Subcutaneous abdominal adipose tissue (tissue), 5 donors: Measurements from ENCODE around the gene GCK.

Experiments used
- H3K27ac ChIP-seq: one replicate; pipeline ENCODE4 v1.7.0; 2013; ENCODE audit warnings: low read depth, mild to moderate bottlenecking, inconsistent platforms, low read length, moderate library complexity
- H3K27me3 ChIP-seq, 5 donors: one replicate each; pipeline ENCODE4 v1.7.0; 2013; ENCODE audit warnings: low read length in 5 of 5, inconsistent platforms in 1 of 5; ENCODE audit not compliant: control insufficient read depth in 5 of 5, insufficient read depth in 4 of 5
- H3K36me3 ChIP-seq, 5 donors: one replicate each; pipeline ENCODE4 v1.7.0; 2013; ENCODE audit warnings: low read length in 5 of 5; ENCODE audit not compliant: control insufficient read depth in 5 of 5, insufficient read depth in 5 of 5
- H3K4me1 ChIP-seq, 5 donors: one replicate each; pipeline ENCODE4 v1.7.0; 2013; ENCODE audit warnings: low read length in 5 of 5, mild to moderate bottlenecking in 3 of 5, moderate library complexity in 1 of 5; ENCODE audit not compliant: control insufficient read depth in 5 of 5, insufficient read depth in 5 of 5
- H3K4me3 ChIP-seq, 5 donors: one replicate each; pipeline ENCODE4 v1.7.0; 2013; ENCODE audit warnings: low read length in 5 of 5, low read depth in 1 of 5
- H3K9ac ChIP-seq, 5 donors: one replicate each; pipeline ENCODE4 v1.7.0; 2013; ENCODE audit warnings: low read length in 5 of 5, mild to moderate bottlenecking in 4 of 5, moderate library complexity in 3 of 5
- H3K9me3 ChIP-seq, 5 donors: one replicate each; pipeline ENCODE4 v1.7.0; 2013; ENCODE audit warnings: low read length in 5 of 5; ENCODE audit not compliant: control insufficient read depth in 5 of 5
- donor health status: healthy.
- donor health status: healthy.
- donor health status: healthy.
- donor health status: healthy.
- donor health status: healthy.

The GCK gene

DNA sequence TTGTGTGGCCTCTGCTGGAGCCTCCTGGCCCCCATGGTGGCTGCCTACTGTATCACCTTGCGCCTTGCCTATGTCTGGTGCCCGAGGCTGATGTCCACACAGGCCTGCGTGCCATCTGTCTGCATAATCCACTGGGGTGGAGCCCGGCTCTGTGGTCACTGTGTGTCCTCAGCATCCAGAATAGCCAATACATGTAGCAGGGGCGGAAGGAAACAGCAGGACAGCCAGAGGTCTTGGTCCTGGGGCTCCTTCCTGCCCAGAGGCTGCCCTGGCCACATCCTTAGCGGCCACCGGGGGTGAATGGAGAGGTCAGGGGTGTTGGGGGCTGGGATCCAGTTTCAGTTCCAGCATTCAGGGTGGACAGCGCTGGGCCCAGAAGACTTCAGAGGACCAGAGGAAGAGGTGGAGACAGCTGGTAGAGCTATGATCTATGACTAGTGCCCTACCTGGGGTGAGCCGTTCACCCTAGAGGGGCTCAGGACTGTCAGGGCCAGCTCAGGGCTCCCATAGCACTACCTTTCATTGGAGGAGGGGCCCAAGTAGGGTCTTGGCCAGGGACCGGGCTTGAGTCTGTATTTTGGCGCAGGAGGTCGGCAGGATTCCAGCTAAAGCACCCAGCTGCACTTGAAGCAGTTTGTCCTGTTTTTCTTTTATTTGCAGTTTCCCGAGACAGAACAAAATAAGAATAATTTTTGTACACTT lies 27.4 kb upstream of the GCK start:
- no peaks in the 10 kb centered on the region for H3K4me1 ChIP-seq
- H3K9ac ChIP-seq = no peak overlapping the region
- H3K36me3 ChIP-seq = peaks cover 0 to 26% (median 22%) of the 10 kb centered on the region in 5 donors
- H3K4me3 ChIP-seq = no peak overlapping the region
- H3K9me3 ChIP-seq = peaks cover 0 to 15% (median 4%) of the 10 kb centered on the region in 5 donors
- no peak overlapping the region for H3K27ac ChIP-seq
- H3K27me3 ChIP-seq = peaks cover 3 to 16% (median 8%) of the 10 kb centered on the region in 5 donors

DNA sequence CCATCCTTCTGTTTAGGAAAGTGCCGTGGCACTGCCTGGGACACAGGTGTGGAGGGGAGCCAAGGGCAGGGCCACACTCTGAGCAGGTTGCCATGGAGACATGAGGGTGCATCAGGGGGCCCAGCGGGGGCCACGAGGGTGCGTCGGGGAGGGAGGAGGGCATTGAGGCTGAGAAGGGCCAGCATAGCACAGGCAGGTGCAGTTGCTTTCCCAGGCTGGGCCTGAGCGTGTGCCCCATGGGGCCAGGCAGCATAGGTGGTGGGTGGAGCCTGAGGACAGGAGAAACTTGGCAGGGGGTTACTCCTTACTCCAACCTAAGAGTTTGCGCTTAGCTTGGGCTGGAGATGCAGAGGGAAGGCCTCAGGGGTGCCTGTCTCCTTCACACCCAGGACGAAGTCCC lies 26.8 kb upstream of the GCK start:
- H3K9ac ChIP-seq = no peak overlapping the region
- H3K36me3 ChIP-seq = peaks cover 0 to 32% (median 29%) of the 10 kb centered on the region in 5 donors
- no peaks in the 10 kb centered on the region for H3K4me1 ChIP-seq
- no peak overlapping the region for H3K4me3 ChIP-seq
- H3K27ac ChIP-seq = no peak overlapping the region
- peaks cover 3 to 13% (median 7%) of the 10 kb centered on the region in 5 donors for H3K27me3 ChIP-seq
- peaks cover 0 to 15% (median 4%) of the 10 kb centered on the region in 5 donors for H3K9me3 ChIP-seq

DNA sequence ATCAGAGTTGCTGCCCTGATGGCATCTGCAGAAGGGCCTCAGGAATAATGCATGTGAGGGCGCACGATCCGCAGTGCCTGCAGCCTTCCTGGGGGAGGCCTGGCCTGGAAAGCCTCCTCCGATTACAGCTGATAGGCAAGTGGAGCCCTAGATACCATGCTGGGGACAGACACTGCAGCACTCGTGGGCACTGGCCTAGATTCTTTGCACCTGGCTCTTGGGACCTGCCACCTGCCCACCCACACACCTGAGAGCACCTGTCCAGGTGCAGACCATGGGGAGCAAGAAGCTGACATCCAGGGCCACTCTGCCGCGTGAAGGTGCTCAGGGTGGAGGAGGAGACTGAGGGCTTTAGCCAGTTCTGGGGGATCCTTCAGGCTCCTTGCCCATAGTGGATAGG lies 26.3 kb upstream of the GCK start:
- no peak overlapping the region for H3K4me3 ChIP-seq
- H3K27ac ChIP-seq = no peak overlapping the region
- peaks cover 0 to 37% (median 34%) of the 10 kb centered on the region in 5 donors for H3K36me3 ChIP-seq
- H3K4me1 ChIP-seq = no peaks in the 10 kb centered on the region
- H3K27me3 ChIP-seq = peaks cover 3 to 13% (median 7%) of the 10 kb centered on the region in 5 donors
- no peak overlapping the region for H3K9ac ChIP-seq
- peaks cover 0 to 15% (median 4%) of the 10 kb centered on the region in 5 donors for H3K9me3 ChIP-seq

DNA sequence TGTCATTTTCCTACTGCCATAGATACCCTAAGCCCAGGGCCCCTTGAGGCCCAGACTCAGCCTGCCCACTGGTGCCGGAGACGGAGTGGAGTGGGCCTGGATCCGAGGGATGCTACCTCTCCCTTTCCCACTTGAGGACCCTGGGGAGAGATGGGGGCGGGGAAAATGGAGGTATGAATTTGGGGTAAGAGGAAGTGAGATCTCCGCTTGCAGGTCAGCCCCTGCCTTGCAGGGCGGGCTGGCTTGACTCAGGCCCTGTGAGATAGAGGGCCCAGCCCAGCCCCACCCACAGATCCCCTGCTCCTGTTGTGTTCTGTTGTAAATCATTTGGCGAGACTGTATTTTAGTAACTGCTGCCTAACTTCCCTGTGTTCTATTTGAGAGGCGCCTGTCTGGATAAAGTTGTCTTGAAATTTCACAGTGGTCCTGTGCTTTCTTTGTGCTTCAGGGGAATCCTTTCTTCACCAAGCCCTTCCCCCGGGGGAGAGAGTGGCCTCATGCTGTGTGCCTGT lies 24.7 kb upstream of the GCK start:
- H3K9ac ChIP-seq = no peak overlapping the region
- peaks cover 0 to 7% (median 3%) of the 10 kb centered on the region in 5 donors for H3K9me3 ChIP-seq
- H3K4me1 ChIP-seq = no peaks in the 10 kb centered on the region
- H3K27me3 ChIP-seq = peaks cover 3 to 11% (median 7%) of the 10 kb centered on the region in 5 donors
- no peak overlapping the region for H3K27ac ChIP-seq
- H3K4me3 ChIP-seq = no peak overlapping the region
- H3K36me3 ChIP-seq = peaks cover 3 to 52% (median 48%) of the 10 kb centered on the region in 5 donors

DNA sequence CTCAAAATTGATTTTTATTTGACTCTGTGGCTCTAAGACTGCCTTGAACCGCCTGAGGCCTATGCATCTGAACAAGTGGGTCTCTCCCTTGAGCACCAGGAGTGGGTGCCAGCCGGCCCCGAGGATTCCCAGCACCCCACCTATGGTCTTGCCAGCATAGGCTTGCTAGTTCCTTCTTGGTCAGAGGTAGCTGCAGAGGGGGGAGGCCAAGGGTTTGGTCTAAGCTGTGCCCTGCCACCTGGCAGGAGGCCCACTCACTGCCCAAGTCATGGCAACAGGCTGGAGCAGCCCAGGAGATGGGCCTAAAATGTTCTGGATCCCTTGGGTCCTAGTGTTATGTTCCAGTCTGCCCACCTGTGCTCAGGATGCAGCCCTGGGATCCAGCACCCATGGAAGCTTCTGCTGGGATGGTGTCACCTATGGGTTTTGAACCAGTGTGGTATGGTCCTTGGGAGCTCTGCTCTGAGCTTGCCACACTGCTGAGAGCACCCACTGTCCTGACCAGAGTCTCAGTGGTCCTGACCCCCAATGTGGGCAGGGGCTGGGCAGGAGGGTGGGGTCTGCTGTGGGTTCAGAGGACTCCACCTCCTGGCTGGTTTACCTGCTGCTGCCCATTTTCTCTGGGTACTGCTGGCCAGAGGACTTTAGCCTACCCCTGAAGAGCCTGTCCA lies 24.1 kb upstream of the GCK start:
- H3K36me3 ChIP-seq = peaks cover 6 to 58% (median 54%) of the 10 kb centered on the region in 5 donors
- no peak overlapping the region for H3K27ac ChIP-seq

DNA sequence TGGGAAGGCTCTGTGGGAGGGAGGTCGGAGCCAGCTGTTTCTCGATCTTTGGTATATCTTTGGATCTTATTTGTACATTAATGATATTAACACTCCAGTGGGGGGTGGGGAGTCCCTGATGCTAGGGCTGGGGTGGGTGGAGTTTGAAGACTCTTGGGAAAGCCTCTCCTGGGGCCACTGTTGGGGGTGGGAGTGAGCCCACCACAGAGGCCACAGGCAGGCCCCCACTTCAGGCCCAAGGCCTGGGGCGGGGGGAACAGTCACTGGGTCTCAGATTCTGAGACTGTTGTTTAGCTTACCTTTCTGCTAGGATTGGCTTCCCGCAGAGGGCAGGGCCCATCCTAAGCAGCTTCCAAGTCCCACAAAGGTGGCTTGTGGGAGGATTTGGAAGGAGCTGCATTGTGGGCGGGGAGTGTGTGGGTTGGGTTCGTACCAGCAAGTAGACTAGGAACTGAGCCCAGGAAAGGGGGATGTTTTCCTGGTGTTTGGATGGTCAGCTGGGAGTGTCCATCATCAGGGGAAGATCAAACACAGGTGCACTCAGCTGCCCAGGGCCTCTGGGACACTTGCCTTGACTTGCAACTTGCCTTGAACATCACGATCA lies 23.4 kb upstream of the GCK start:
- Histone ChIP-seq H3K36me3 (peaks cover 6 to 65% (median 61%) of the 10 kb centered on the region in 5 donors), H3K9me3 (no peaks in the 10 kb centered on the region), H3K9ac (no peak overlapping the region), H3K27me3 (no peaks in the 10 kb centered on the region), H3K27ac (no peak overlapping the region), H3K4me1 (no peaks in the 10 kb centered on the region), H3K4me3 (no peak overlapping the region)

More for the DNA sequence above, 24.1 kb upstream of the GCK start:
- peaks cover 0 to 2% (median 0%) of the 10 kb centered on the region in 5 donors for H3K9me3 ChIP-seq
- no peak overlapping the region for H3K9ac ChIP-seq
- H3K4me1 ChIP-seq = no peaks in the 10 kb centered on the region
- peaks cover under 1 to 5% (median 3%) of the 10 kb centered on the region in 5 donors for H3K27me3 ChIP-seq
- H3K4me3 ChIP-seq = no peak overlapping the region

DNA sequence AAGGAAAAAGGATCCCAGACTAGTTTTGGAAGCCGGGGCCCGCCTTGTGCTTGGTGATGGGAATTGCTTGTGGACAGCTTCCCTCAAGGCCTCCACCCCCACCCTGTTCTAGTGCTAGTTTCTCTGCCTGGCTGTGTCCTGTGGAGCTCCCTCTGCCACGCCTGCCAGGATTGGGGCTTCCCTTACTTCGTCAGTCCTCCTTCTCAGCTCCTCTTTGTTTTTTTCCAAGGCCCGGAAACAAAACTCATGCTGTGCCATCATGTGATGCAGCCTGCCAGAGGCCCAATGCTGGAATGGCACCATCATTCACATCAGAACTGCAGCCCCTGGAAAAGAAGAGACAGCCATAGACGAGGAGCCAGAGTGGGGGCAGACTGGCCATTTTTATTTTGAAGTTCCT lies 22.8 kb upstream of the GCK start:
- no peak overlapping the region for H3K27ac ChIP-seq
- no peaks in the 10 kb centered on the region for H3K27me3 ChIP-seq
- peaks cover 9 to 71% (median 67%) of the 10 kb centered on the region in 5 donors for H3K36me3 ChIP-seq
- no peak overlapping the region for H3K4me3 ChIP-seq
- H3K4me1 ChIP-seq = no peaks in the 10 kb centered on the region
- no peak overlapping the region for H3K9ac ChIP-seq
- H3K9me3 ChIP-seq = no peaks in the 10 kb centered on the region

DNA sequence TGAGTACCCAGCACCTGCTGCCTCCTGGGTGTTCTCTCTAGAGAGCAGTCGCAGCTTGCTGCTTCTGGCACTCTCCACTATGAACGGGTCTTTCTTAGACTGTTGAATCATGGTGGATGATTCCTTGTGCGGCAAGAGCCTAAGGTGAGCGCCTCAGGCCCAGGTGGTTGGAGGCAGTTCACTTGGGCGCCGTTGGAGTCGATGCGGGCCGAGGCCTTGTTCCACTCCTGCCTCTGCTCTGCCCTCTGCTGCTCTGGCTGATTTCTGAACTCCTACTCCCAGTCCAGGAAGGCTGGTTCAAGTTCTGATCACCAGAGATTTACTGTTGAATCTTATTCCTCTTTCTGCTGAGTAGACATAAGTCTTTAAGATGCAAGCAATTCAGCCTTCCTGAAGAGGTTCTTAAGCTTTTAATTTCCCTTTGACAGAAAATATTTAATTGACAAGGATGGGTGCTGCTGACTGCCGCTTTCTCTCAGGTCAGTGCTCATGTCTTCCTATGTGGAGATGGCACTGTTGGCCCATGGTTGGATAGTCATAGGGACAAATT lies 22.0 kb upstream of the GCK start:
- H3K9ac ChIP-seq = no peak overlapping the region
- no peak overlapping the region for H3K4me3 ChIP-seq
- no peak overlapping the region for H3K27ac ChIP-seq
- H3K27me3 ChIP-seq = no peaks in the 10 kb centered on the region
- H3K9me3 ChIP-seq = no peaks in the 10 kb centered on the region
- no peaks in the 10 kb centered on the region for H3K4me1 ChIP-seq
- H3K36me3 ChIP-seq = peaks cover 9 to 78% (median 76%) of the 10 kb centered on the region in 5 donors

DNA sequence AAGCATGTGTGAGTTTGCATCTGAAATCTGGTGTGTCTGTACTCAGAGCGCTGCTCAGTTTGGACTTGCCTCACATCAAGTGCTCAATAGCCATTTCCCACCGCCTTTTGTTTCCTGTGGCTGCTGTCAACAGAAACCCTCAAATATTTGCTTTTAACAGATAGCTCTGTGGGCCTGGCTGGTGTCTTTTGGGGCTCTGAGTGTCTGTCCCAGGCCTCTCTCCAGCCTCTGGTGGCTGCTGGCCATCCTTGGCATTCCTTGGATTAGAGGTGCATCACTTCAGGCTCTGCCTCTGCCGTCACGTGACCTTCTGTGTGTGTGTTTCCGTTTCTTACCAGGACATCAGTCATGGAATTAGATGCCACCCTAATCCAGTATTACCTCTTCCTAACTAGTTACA lies 20.9 kb upstream of the GCK start:
- no peak overlapping the region for H3K9ac ChIP-seq
- H3K36me3 ChIP-seq = peaks cover 14 to 89% (median 86%) of the 10 kb centered on the region in 5 donors
- no peaks in the 10 kb centered on the region for H3K27me3 ChIP-seq

More for the DNA sequence above, 20.9 kb upstream of the GCK start:
- no peaks in the 10 kb centered on the region for H3K4me1 ChIP-seq
- no peak overlapping the region for H3K4me3 ChIP-seq
- H3K27ac ChIP-seq = no peak overlapping the region
- no peaks in the 10 kb centered on the region for H3K9me3 ChIP-seq
